Adipose tissue (tissue), 3 donors: ENCODE results near the gene FSCN2. TPM values are rescaled to one million over a fixed set of nuclear protein-coding genes. Genes with fewer than 3 reads are reported as not detected.
"Not testable (repeated sequence)": the region's sequence is repeated elsewhere in the genome, so short reads cannot be mapped to it uniquely, and the experiment has no call there.

Experiments
- H3K27ac ChIP-seq: one replicate; pipeline ENCODE4 v1.5.1; 2013; ENCODE audit warnings: low read depth, low read length
- WGBS, 3 donors: extraction: QIAGEN DNeasy Blood & Tissue Kit; methylation state at CpG; one replicate each; pipeline ENCODE4 v1.1.7; 2013; 5-methylcytosine and 5-hydroxymethylcytosine counted together
- polyA plus RNA-seq, 3 donors: library from polyadenylated mRNA; stranded (reverse); fragments of 200-250 nt; gene quantifications; one replicate each; pipeline ENCODE4 v1.2.3, GENCODE V29; 2013
- donor health status: healthy with polysubstance abuse.
- donor health status: Bipolar disorder and iron deficiency.
- donor health status: healthy.

FSCN2 gene
- polyA plus RNA-seq, 3 donors, result 0.21 to 4.9 (median 1.0) TPM

GRCh38 chr17:81578038-81578441, 49.9 kb downstream of the FSCN2 start:
- WGBS, 3 donors, result 93 to 94% (median 93%) methylated on average over 10 of the region's 10 CpGs
- H3K27ac ChIP-seq, result no peak overlapping the region

GRCh38 chr17:81578561-81579225, 50.5 kb downstream of the FSCN2 start:
- WGBS, 3 donors, result 87 to 93% (median 88%) methylated on average over 6 of the region's 6 CpGs
- H3K27ac ChIP-seq, result no peak overlapping the region

GRCh38 chr17:81579298-81579697, 51.1 kb downstream of the FSCN2 start:
- no peak overlapping the region for H3K27ac ChIP-seq
- 85 to 94% (median 92%) methylated on average over 6 of the region's 6 CpGs for WGBS, 3 donors

- H3K27ac ChIP-seq, result no peak overlapping the region
- 89 to 95% (median 92%) methylated on average over 10 of the region's 10 CpGs for WGBS, 3 donors
These were observed 51.7 kb downstream of the FSCN2 start for GRCh38 chr17:81579821-81580321.

- no peak overlapping the region for H3K27ac ChIP-seq
- 95 to 98% (median 95%) methylated on average over 6 of the region's 6 CpGs for WGBS, 3 donors
These were observed 52.3 kb downstream of the FSCN2 start for GRCh38 chr17:81580481-81580880.

GRCh38 chr17:81581758-81582157, 53.6 kb downstream of the FSCN2 start:
- 91 to 93% (median 91%) methylated on average over 8 of the region's 8 CpGs for WGBS, 3 donors

GRCh38 chr17:81582341-81582740, 54.2 kb downstream of the FSCN2 start:
- WGBS, 3 donors, result 82 to 92% (median 89%) methylated on average over 5 of the region's 5 CpGs
- no peak overlapping the region for H3K27ac ChIP-seq

More at GRCh38 chr17:81581758-81582157, 53.6 kb downstream of the FSCN2 start:
- H3K27ac ChIP-seq, result no peak overlapping the region

GRCh38 chr17:81582749-81583148, 54.6 kb downstream of the FSCN2 start:
- WGBS, 3 donors, result 77 to 92% (median 88%) methylated on average over 12 of the region's 12 CpGs
- H3K27ac ChIP-seq, result no peak overlapping the region

- H3K27ac ChIP-seq, result no peak overlapping the region
- WGBS, 3 donors, result 86 to 93% (median 89%) methylated on average over 6 of the region's 6 CpGs
These were observed 55.6 kb downstream of the FSCN2 start for GRCh38 chr17:81583589-81584342.

- H3K27ac ChIP-seq, result not testable (repeated sequence)
- 93 to 98% (median 93%) methylated on average over 14 of the region's 14 CpGs for WGBS, 3 donors
These were observed 56.6 kb downstream of the FSCN2 start for GRCh38 chr17:81584771-81585170.

- no peak overlapping the region for H3K27ac ChIP-seq
- WGBS, 3 donors, result 85 to 92% (median 90%) methylated on average over 4 of the region's 4 CpGs
These were observed 57.9 kb downstream of the FSCN2 start for GRCh38 chr17:81586096-81586495.

Other genes starting within 250 kb of the FSCN2 start
- gene SLC38A10, start 233.1 kb upstream of the FSCN2 start, polyA plus RNA-seq, result 100 to 1,000 TPM in 1 of 3 donors, 10 to 100 TPM in 2; 40.7 to 115 (median 80.2) TPM
- 10 to 100 TPM in 2 of 3 donors, 1 to 10 TPM in 1; 5.6 to 14.4 (median 12.9) TPM for gene BAHCC1, start 132.9 kb upstream of the FSCN2 start, polyA plus RNA-seq
- 1,000 to 10,000 TPM; 1,930 to 3,527 (median 2,831) TPM for gene ACTG1, start 15.6 kb upstream of the FSCN2 start, polyA plus RNA-seq
- 10 to 100 TPM; 10.1 to 25.9 (median 22.4) TPM for gene FAAP100, start 24.0 kb downstream of the FSCN2 start, polyA plus RNA-seq
- 10 to 100 TPM; 21.9 to 53.4 (median 30.8) TPM for gene NPLOC4, start 108.7 kb downstream of the FSCN2 start, polyA plus RNA-seq
- gene TSPAN10, start 108.8 kb downstream of the FSCN2 start, polyA plus RNA-seq, result 1 to 10 TPM in 1 of 3 donors, under 1 TPM in 2; 0.79 to 1.3 (median 0.86) TPM
- 1 to 10 TPM in 1 of 3 donors, under 1 TPM in 2; 0.20 to 1.0 (median 0.45) TPM for gene PDE6G, start 128.2 kb downstream of the FSCN2 start, polyA plus RNA-seq
- 10 to 100 TPM; 33.5 to 51.2 (median 40.5) TPM for gene OXLD1, start 138.2 kb downstream of the FSCN2 start, polyA plus RNA-seq
- 10 to 100 TPM in 2 of 3 donors, 1 to 10 TPM in 1; 8.9 to 18.6 (median 11.3) TPM for gene CCDC137, start 138.4 kb downstream of the FSCN2 start, polyA plus RNA-seq
- 10 to 100 TPM; 26.8 to 44.4 (median 41.1) TPM for gene ARL16, start 155.4 kb downstream of the FSCN2 start, polyA plus RNA-seq
- 100 to 1,000 TPM in 1 of 3 donors, 10 to 100 TPM in 2; 57.6 to 118 (median 91.6) TPM for gene HGS, start 155.6 kb downstream of the FSCN2 start, polyA plus RNA-seq
- 100 to 1,000 TPM in 2 of 3 donors, 10 to 100 TPM in 1; 81.3 to 134 (median 118) TPM for gene MRPL12, start 175.0 kb downstream of the FSCN2 start, polyA plus RNA-seq
- gene SLC25A10, start 183.9 kb downstream of the FSCN2 start, polyA plus RNA-seq, result 10 to 100 TPM; 18.7 to 61.4 (median 43.2) TPM